Dedifferentiated amniotic fluid mesenchymal stem cell (primary cell): ENCODE data around the gene ABITRAM.
"Not testable (repeated sequence)": the region's sequence is repeated elsewhere in the genome, so short reads cannot be mapped to it uniquely, and the experiment has no call there.

Source experiments
- DNase-seq: peaks from one replicate; pipeline ENCODE4 v3.0.0-alpha.2; 2016; ENCODE audit errors: extremely low spot score

The ABITRAM gene

GRCh38 chr9:108928386-108928785, 5.8 kb upstream of the ABITRAM start:
- DNase-seq: no peak

GRCh38 chr9:108933231-108933717, 926 bp upstream of the ABITRAM start:
- DNase-seq: no peak

- DNase-seq: peak; percentile 90
Measured at GRCh38 chr9:108933718-108934322, 380 bp upstream of the ABITRAM start, which contains the start of gene ELP1. TSS of gene ELP1 (minus strand) at chr9:108934124. CDS start at chr9:108931146, 2,978 bp downstream.

- no peak for DNase-seq
Measured at GRCh38 chr9:108937561-108938305, 3.5 kb downstream of the ABITRAM start.

- DNase-seq: no peak
Measured at GRCh38 chr9:108939975-108940374, 5.8 kb downstream of the ABITRAM start.

- DNase-seq: no peak
Measured at GRCh38 chr9:108950168-108950567, 16.0 kb downstream of the ABITRAM start.

- DNase-seq: no peak
Measured at GRCh38 chr9:108951578-108951977, 17.4 kb downstream of the ABITRAM start.

- peak; percentile 84 for DNase-seq
Measured at GRCh38 chr9:108953983-108954574, 19.9 kb downstream of the ABITRAM start.

GRCh38 chr9:108956022-108956630, 21.9 kb downstream of the ABITRAM start:
- DNase-seq: no peak

- no peak for DNase-seq
Measured at GRCh38 chr9:108956631-108957026, 22.4 kb downstream of the ABITRAM start.

- DNase-seq: no peak
Measured at GRCh38 chr9:108960331-108960730, 26.1 kb downstream of the ABITRAM start.

GRCh38 chr9:108961151-108961550, 27.0 kb downstream of the ABITRAM start:
- no peak for DNase-seq

- no peak for DNase-seq
Measured at GRCh38 chr9:108963459-108964143, 29.4 kb downstream of the ABITRAM start.

- no peak for DNase-seq
Measured at GRCh38 chr9:108967916-108968315, 33.7 kb downstream of the ABITRAM start.

GRCh38 chr9:108971392-108971791, 37.2 kb downstream of the ABITRAM start:
- not testable (repeated sequence) for DNase-seq

GRCh38 chr9:108972186-108972585, 38.0 kb downstream of the ABITRAM start:
- DNase-seq: no peak

- no peak for DNase-seq
Measured at GRCh38 chr9:108972626-108973209, 38.5 kb downstream of the ABITRAM start.

- DNase-seq: no peak
Measured at GRCh38 chr9:108973895-108974294, 39.7 kb downstream of the ABITRAM start.

GRCh38 chr9:108978205-108978604, 44.0 kb downstream of the ABITRAM start:
- DNase-seq: no peak

- DNase-seq: no peak
Measured at GRCh38 chr9:108980893-108981292, 46.7 kb downstream of the ABITRAM start.

GRCh38 chr9:108983885-108984284, 49.7 kb downstream of the ABITRAM start:
- no peak for DNase-seq
